SK-N-SH (cell line): ENCODE results near the gene CORO6. TPM values are rescaled to one million over a fixed set of nuclear protein-coding genes. Genes with fewer than 3 reads are reported as not detected.
A peak's percentile ranks its signal among the peaks of the same experiment; 100 is the strongest.

Source experiments
- CTCF ChIA-PET: fragments of 300-600, 350-600 bp; formaldehyde crosslinking; extraction: SDS; loops from one replicate; lab custom pipeline; 2021; lab: Yijun Ruan, JAX
- POLR2A ChIA-PET: fragments of 350-600 bp; sonication (Branson Sonifier 250); formaldehyde crosslinking; extraction: SDS; loops from one replicate; lab custom pipeline; 2020; ENCODE audit warnings: antibody characterized with exemption, inconsistent platforms; lab: Yijun Ruan, JAX
- DNase-seq: peaks from one replicate; pipeline ENCODE4 v3.0.0; 2012
- H2AFZ ChIP-seq: fragments of 200-600 bp; sonication (generic); 2 replicates; pipeline ENCODE4 v1.8.1; 2016; ENCODE audit warnings: antibody characterized with exemption, mild to moderate bottlenecking, low read depth
- H3F3A ChIP-seq: fragments of 200-600 bp; sonication (generic); replicated peaks from 2 replicates; pipeline ENCODE3; 2016; ENCODE audit warnings: antibody characterized with exemption, mild to moderate bottlenecking; ENCODE audit not compliant: insufficient read depth
- H3K27ac ChIP-seq, 2 experiments: fragments of 200-500 bp in 1 of 2; fragments of 200-600 bp in 1 of 2; sonication (Bioruptor generic) in 1 of 2; sonication (generic), shearing (Covaris generic) in 1 of 2; 2 replicates each; pipeline versions ENCODE4 v1.5.1 to v1.6.1; 2014 to 2016; ENCODE audit warnings: low read depth in 2 of 2, inconsistent platforms in 1 of 2, low read length in 1 of 2, mild to moderate bottlenecking in 1 of 2, mixed read lengths in 1 of 2
- H3K27me3 ChIP-seq: fragments of 200-600 bp; sonication (generic), shearing (Covaris generic); 2 replicates; pipeline ENCODE4 v1.6.1; 2016; ENCODE audit warnings: mixed run types; ENCODE audit not compliant: insufficient read depth
- H3K36me3 ChIP-seq, 2 experiments: fragments of 200-500 bp in 1 of 2; fragments of 200-600 bp in 1 of 2; sonication (Bioruptor generic) in 1 of 2; sonication (generic) in 1 of 2; replicated peaks in 1 of 2; 2 replicates each; pipeline versions ENCODE3 to v1.5.1; 2014 to 2016; ENCODE audit warnings: low read length in 1 of 2, mild to moderate bottlenecking in 1 of 2; ENCODE audit not compliant: insufficient read depth in 2 of 2, control insufficient read depth in 1 of 2
- H3K4me1 ChIP-seq, 2 experiments: fragments of 200-500 bp in 1 of 2; fragments of 200-600 bp in 1 of 2; sonication (Bioruptor generic) in 1 of 2; sonication (generic), shearing (Covaris generic) in 1 of 2; 2 replicates each; pipeline versions ENCODE4 v1.5.1 to v1.6.1; 2014 to 2016; ENCODE audit warnings: low read depth in 1 of 2, low read length in 1 of 2, mixed run types in 1 of 2; ENCODE audit not compliant: insufficient read depth in 2 of 2, control insufficient read depth in 1 of 2
- H3K4me2 ChIP-seq: fragments of 200-600 bp; sonication (generic), shearing (Covaris generic); 2 replicates; pipeline ENCODE4 v1.6.1; 2017; ENCODE audit warnings: mixed run types
- H3K4me3 ChIP-seq, 2 experiments: fragments of 200-500 bp in 1 of 2; fragments of 200-600 bp in 1 of 2; sonication (Bioruptor generic) in 1 of 2; sonication (generic), shearing (Covaris generic) in 1 of 2; 2 replicates each; pipeline versions ENCODE4 v1.5.1 to v1.8.1; 2014 to 2016; ENCODE audit warnings: low read depth in 2 of 2, inconsistent platforms in 1 of 2, low read length in 1 of 2, mild to moderate bottlenecking in 1 of 2, mixed read lengths in 1 of 2, moderate library complexity in 1 of 2
- H3K79me2 ChIP-seq: fragments of 200-600 bp; sonication (generic); 2 replicates; pipeline ENCODE4 v1.8.1; 2017; ENCODE audit warnings: mild to moderate bottlenecking; ENCODE audit not compliant: insufficient read depth
- H3K9ac ChIP-seq: fragments of 200-600 bp; sonication (generic); 2 replicates; pipeline ENCODE4 v1.6.1; 2017; ENCODE audit warnings: mixed run types
- H3K9me2 ChIP-seq: fragments of 200-600 bp; sonication (generic); 2 replicates; pipeline ENCODE4 v1.6.1; 2017; ENCODE audit warnings: mixed run types
- H3K9me3 ChIP-seq: fragments of 200-600 bp; sonication (generic); 2 replicates; pipeline ENCODE4 v1.6.1; 2017; ENCODE audit warnings: mixed run types, mild to moderate bottlenecking, moderate library complexity
- H4K20me1 ChIP-seq: fragments of 200-600 bp; sonication (generic); 2 replicates; pipeline ENCODE4 v1.6.1; 2017; ENCODE audit warnings: mild to moderate bottlenecking, mixed run types; ENCODE audit not compliant: insufficient read depth
- CHD2 ChIP-seq: fragments of 150-350 bp; IDR thresholded peaks from 2 replicates; pipeline ENCODE4 v1.6.1; 2018; ENCODE audit warnings: low read length; ENCODE audit not compliant: partially characterized antibody
- CTCF ChIP-seq: fragments of 200-600 bp; sonication (generic); IDR thresholded peaks from 2 replicates; pipeline ENCODE4 v1.6.1; 2017; ENCODE audit warnings: antibody characterized with exemption, mild to moderate bottlenecking, moderate library complexity
- EP300 ChIP-seq, 2 experiments: IDR thresholded peaks; 2 replicates each; pipeline versions ENCODE4 v1.4.0 to v1.6.1; 2012; ENCODE audit warnings: borderline replicate concordance in 1 of 2, low read depth in 1 of 2, low read length in 1 of 2
- FOSL2 ChIP-seq: IDR thresholded peaks from 2 replicates; pipeline ENCODE4 v1.4.0; 2012; ENCODE audit warnings: low read depth, mild to moderate bottlenecking, moderate library complexity, borderline replicate concordance
- FOXM1 ChIP-seq: IDR thresholded peaks from 2 replicates; pipeline ENCODE4 v1.4.0; 2012; ENCODE audit warnings: low read depth, mild to moderate bottlenecking
- GATA2 ChIP-seq: sonication (generic); formaldehyde crosslinking; IDR thresholded peaks from 2 replicates; pipeline ENCODE4 v1.5.0; 2020; ENCODE audit warnings: mild to moderate bottlenecking, missing genetic modification reagents
- MXI1 ChIP-seq: IDR thresholded peaks from 2 replicates; pipeline ENCODE4 v1.6.1; 2012; ENCODE audit warnings: mild to moderate bottlenecking, low read depth, low read length, improper control_type of control experiment
- NFIC ChIP-seq: IDR thresholded peaks from 2 replicates; pipeline ENCODE4 v1.4.0; 2012; ENCODE audit warnings: borderline replicate concordance
- NRF1 ChIP-seq: IDR thresholded peaks from 2 replicates; pipeline ENCODE4 v1.6.1; 2012; ENCODE audit warnings: low read depth, mild to moderate bottlenecking, low read length
- POLR2AphosphoS5 ChIP-seq: IDR thresholded peaks from 2 replicates; pipeline ENCODE4 v1.6.1; 2012; ENCODE audit warnings: low read depth, low read length
- RFX5 ChIP-seq: IDR thresholded peaks from 2 replicates; pipeline ENCODE4 v1.6.1; 2012; ENCODE audit warnings: mild to moderate bottlenecking, improper control_type of control experiment, low read length
- SMC3 ChIP-seq: IDR thresholded peaks from 2 replicates; pipeline ENCODE4 v1.6.1; 2012; ENCODE audit warnings: low read depth, low read length, improper control_type of control experiment
- TAF1 ChIP-seq: IDR thresholded peaks from 2 replicates; pipeline ENCODE4 v1.6.1; 2012; ENCODE audit warnings: low read depth, mild to moderate bottlenecking, low read length, moderate library complexity, borderline replicate concordance
- USF2 ChIP-seq: fragments of 150-350 bp; IDR thresholded peaks from 2 replicates; pipeline ENCODE4 v1.6.1; 2017; ENCODE audit warnings: antibody characterized with exemption, low read length, low read depth, borderline replicate concordance
- WGBS: methylation state at CpG from one replicate; pipeline ENCODE4 v1.1.6; 2017; ENCODE audit warnings: low lambda C conversion rate; 5-methylcytosine and 5-hydroxymethylcytosine counted together
- polyA plus RNA-seq, 3 experiments: library from polyadenylated mRNA; depleted of rRNA; stranded (reverse); fragments of >200 nt; gene quantifications; 2 replicates each; pipeline ENCODE4 v1.2.3, GENCODE V29; 2012
- TF ChIP-seq, protein P1 (sequence below): IDR thresholded peaks from 2 replicates; pipeline ENCODE4; 2012
- TF ChIP-seq, protein P2 (sequence below): fragments of 150-350 bp; IDR thresholded peaks from 2 replicates; pipeline ENCODE4 v1.6.1; 2016; ENCODE audit warnings: mild to moderate bottlenecking, low read depth, low read length

The CORO6 gene
- polyA plus RNA-seq, 1 of the 3 experiments (the other 2 are of a cell fraction): 18.4 TPM

DNA sequence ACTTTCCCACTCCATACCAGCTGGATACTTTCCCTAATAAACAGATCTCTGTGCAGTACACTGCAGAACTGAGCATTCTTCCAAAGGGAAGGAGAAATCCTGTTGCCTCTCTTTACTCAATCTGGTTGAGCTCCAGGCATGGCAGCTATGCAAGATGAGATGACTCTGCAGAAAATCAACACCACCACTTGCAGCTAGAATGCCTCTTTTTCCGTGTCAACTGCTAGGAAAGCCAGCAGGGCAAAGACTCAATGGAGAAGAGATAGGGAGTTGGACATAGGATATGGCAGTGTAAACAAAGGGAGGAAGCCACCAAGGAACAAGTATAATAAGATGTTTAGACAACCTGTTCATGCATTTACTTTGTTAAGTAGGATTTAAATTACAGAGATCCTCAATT is 40.4 kb upstream of the CORO6 start:
- POLR2A ChIA-PET: no interaction called here
- Histone ChIP-seq H3K9me2 (no peaks in the 10 kb centered on the region), H4K20me1 (no peaks in the 10 kb centered on the region), H3K4me1 (peaks cover 0 to 31% of the 10 kb centered on the region in 2 experiments; a peak in 2 of 4 replicates), H3K27ac (peak overlapping the region in 1 of 2 experiments; percentile 35; a peak in 1 of 4 replicates), H3K79me2 (no peaks in the 10 kb centered on the region), H3K9ac (no peak overlapping the region), H3K27me3 (no peaks in the 10 kb centered on the region), H3K4me2 (no peak overlapping the region), H2AFZ (no peak overlapping the region), H3K4me3 (no peak overlapping the region), H3K9me3 (no peaks in the 10 kb centered on the region), H3F3A (peaks cover 15% of the 10 kb centered on the region), H3K36me3 (peaks cover 21 to 30% of the 10 kb centered on the region in 2 experiments)
- no peak for TF ChIP-seq CHD2
- TF ChIP-seq POLR2AphosphoS5: no peak
- TF ChIP-seq FOXM1: no peak
- TF ChIP-seq FOSL2: no peak
- TF ChIP-seq SMC3: no peak
- TF ChIP-seq, protein P1, sequence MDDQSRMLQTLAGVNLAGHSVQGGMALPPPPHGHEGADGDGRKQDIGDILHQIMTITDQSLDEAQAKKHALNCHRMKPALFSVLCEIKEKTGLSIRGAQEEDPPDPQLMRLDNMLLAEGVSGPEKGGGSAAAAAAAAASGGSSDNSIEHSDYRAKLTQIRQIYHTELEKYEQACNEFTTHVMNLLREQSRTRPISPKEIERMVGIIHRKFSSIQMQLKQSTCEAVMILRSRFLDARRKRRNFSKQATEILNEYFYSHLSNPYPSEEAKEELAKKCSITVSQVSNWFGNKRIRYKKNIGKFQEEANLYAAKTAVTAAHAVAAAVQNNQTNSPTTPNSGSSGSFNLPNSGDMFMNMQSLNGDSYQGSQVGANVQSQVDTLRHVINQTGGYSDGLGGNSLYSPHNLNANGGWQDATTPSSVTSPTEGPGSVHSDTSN: no peak
- TF ChIP-seq GATA2 (CRISPR knock-in tag): no peak
- no peak for TF ChIP-seq NFIC
- TF ChIP-seq NRF1: no peak
- TF ChIP-seq USF2: no peak
- TF ChIP-seq, protein P2, sequence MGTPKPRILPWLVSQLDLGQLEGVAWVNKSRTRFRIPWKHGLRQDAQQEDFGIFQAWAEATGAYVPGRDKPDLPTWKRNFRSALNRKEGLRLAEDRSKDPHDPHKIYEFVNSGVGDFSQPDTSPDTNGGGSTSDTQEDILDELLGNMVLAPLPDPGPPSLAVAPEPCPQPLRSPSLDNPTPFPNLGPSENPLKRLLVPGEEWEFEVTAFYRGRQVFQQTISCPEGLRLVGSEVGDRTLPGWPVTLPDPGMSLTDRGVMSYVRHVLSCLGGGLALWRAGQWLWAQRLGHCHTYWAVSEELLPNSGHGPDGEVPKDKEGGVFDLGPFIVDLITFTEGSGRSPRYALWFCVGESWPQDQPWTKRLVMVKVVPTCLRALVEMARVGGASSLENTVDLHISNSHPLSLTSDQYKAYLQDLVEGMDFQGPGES: no peak
- no peak for TF ChIP-seq TAF1
- TF ChIP-seq CTCF: no peak
- TF ChIP-seq MXI1: no peak
- TF ChIP-seq RFX5: no peak
- no peak for TF ChIP-seq EP300 (IDR thresholded peaks at IDR 0.05; ENCODE audit: borderline replicate concordance in 1 of 2, low read depth in 1 of 2, low read length in 1 of 2)
- WGBS: 71% methylated on average over 1 of the region's 1 CpG
- CTCF ChIA-PET: interaction anchor here (0.7 to 1.6 kb wide), 4 partner anchors 24 to 142 kb away, joined by 3 to 5 read pairs (median 4); no protein-coding TSS in a partner anchor
- DNase-seq: no peak
